SH-SY5Y (cell line): ENCODE measurements around the gene NEK7.

Experiments
- GATA2 ChIP-seq: IDR thresholded peaks from 2 replicates; pipeline ENCODE4 v1.6.1; 2011; ENCODE audit warnings: mild to moderate bottlenecking, low read depth, low read length
- GATA3 ChIP-seq: IDR thresholded peaks from 2 replicates; pipeline ENCODE4 v1.6.1; 2011; ENCODE audit warnings: low read depth, mild to moderate bottlenecking, low read length, moderate library complexity

The NEK7 gene

DNA sequence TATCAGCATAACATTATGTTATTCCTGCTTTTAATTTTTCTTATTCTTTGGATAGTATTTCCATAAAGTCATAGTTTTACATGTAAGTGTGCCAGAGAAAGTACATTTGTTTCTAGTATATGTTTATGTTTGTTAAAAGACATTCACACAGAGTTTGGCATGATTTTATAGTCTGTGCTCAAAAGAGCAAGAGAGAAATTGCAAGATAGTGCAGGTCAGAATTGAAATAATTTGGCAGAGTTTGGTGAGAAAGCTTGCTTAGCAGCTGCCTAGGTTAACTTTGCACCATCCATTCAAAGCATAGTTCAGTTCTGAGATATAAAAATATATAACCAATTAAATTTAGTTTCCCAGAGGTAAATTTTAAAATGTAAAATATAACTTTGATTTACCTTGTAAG, 17.0 kb downstream of the NEK7 start:
- TF ChIP-seq GATA2 (no peak), GATA3 (no peak)

DNA sequence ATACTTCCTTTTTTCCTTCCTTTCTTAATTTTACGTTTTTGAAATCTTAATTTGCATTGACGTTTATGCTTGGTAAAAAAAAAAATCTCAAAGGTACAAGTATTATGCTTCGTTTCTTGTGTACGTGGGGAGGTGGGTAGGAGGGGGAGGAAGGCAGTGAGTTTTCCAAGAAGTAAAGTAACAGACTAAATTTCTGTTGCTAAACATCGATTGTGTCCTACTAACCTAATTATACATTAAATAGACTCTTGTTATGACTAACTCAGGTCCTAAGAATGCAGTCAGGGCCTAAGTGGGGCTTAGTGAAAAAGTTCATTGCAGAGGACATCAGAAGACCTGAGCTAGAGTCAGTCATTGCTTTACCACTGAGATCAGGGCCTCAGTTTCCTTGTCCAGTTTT, 17.5 kb downstream of the NEK7 start:
- TF ChIP-seq GATA3 (no peak), GATA2 (no peak)

DNA sequence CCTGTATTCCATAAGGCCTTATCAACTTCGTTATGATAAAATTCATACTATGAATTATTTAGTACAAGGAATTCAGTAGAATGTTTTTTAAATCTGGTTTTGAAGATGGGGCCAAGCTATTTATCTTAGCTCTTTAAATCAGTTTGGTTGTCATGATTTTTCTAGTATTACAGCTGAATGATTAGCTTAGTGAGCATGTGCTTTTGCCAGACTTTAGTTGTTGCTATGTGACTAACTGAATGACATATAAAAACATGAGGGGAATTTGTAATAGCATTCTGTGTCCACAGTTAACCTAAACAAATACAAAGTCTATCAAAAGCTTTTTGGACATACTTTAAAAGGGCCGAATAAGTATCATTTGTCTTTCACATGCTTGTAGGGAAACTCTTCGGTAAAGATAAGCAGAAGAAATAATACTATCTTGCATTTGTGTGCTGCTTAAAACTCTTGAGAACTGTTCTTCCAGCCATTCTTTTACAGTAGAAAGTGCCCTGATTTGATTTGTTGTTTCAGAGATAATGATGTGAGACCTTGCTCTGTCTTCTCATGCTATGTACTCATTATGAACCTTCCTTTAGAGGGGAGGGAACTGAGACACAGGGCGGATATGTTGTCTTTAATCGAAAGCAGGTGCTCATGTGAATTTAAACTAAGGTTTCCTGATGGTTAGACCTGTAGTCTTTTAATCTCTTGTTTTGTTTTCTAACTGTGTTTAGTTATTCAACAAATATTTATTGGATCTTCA, 18.8 kb downstream of the NEK7 start:
- no peak for TF ChIP-seq GATA3
- no peak for TF ChIP-seq GATA2

GRCh38 chr1:198176179-198176578, 19.4 kb downstream of the NEK7 start:
- no peak for TF ChIP-seq GATA2
- TF ChIP-seq GATA3: no peak

GRCh38 chr1:198177546-198177945, 20.7 kb downstream of the NEK7 start:
- TF ChIP-seq GATA3 (no peak), GATA2 (no peak)

DNA sequence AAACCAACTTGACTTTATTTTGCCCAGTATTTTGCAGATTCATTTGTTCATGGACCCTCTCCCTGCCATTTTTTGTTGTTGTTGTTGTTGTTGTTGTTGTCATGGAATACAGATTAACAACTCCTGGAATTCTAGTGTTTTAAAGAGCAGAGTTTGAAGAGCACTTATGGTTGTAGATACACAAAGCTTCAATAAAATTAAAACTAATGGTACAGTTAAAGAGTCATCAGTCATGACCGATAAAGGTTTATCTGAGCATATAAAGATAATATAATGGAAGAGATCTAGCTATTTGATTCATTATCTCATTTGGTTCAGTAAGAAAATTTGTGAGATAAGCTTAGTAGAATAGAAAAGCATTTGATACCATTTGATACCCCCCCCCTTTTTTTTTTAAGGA, 21.8 kb downstream of the NEK7 start:
- TF ChIP-seq GATA2: no peak
- no peak for TF ChIP-seq GATA3

DNA sequence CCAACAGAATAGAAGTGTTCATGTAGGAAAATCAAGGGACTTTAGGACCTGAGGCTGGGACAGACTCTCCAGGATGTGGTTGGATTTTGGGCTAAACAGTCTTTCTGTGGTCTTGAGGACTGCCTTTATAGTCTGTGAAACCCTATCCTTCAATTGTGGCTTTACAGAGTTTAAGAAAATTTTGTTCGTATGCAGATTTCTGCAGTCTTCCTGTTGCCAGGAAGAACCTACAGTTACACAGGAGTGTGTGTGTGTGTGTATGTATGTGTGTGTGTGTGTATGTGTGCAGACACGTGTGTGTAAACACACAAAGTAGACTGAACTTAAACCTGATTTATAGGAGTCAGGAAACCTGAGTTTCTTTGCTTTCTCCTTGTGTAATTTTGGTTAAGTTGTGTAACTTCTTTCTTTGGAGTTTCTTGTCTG, 22.8 kb downstream of the NEK7 start:
- no peak for TF ChIP-seq GATA2
- TF ChIP-seq GATA3: no peak

- no peak for TF ChIP-seq GATA3
- no peak for TF ChIP-seq GATA2
Observed at GRCh38 chr1:198183605-198184004, 26.8 kb downstream of the NEK7 start.

DNA sequence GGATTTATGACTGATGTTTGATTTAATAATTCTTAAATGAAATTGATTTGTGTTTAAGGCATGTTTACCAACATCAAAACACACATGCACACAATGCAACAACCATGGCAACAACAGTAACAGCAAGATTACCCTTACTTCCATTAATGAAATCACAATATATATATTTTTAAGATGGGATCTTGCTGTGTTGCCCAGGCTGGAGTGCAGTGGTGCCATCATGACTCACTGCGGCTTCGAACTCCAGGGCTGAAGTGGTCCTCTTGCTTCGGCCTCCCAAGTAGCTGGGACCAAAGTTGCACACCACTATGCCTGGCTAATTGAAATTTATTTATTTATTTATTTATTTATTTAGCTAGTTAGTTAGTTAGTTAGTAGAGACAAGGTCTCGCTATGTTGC, 27.7 kb downstream of the NEK7 start:
- no peak for TF ChIP-seq GATA3
- no peak for TF ChIP-seq GATA2

DNA sequence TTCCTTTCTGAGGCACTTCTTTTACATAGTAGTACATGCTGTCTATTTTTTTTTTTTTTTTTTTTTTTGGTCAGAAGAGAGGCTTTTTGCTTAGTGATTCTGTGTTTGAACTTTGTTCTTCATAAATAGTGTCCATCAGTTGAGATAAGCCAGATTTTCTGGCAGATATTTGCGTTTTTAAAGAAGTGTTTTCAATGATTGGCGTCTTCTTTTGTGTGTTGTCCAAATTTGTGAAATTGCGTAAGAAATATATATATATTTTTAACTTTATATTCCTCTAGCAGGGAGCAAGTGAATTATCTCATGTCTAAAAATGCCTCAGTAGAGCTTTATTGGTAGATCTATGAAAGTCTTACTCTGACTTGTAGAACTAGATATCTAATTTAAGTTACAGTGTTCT, 28.3 kb downstream of the NEK7 start:
- TF ChIP-seq GATA2 (no peak), GATA3 (no peak)

DNA sequence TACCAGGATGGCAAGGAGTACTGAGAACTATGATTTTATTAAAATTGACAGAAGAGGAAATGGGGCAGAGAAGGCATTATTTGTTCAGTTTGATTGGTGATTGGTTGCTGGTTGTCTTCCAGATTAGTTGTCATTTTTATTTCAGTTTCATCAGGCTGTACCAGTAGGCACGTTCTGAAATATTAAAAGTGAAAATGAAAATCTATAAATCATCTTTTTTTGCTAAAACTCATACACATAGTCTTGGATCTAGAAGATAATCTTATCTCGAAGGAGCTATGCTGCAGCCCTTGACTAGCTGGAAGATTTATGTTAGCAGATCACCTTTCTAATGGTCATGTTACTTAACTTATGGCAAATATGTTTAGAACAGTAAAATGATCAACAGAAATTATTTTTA, 29.0 kb downstream of the NEK7 start:
- TF ChIP-seq GATA3: no peak
- no peak for TF ChIP-seq GATA2

DNA sequence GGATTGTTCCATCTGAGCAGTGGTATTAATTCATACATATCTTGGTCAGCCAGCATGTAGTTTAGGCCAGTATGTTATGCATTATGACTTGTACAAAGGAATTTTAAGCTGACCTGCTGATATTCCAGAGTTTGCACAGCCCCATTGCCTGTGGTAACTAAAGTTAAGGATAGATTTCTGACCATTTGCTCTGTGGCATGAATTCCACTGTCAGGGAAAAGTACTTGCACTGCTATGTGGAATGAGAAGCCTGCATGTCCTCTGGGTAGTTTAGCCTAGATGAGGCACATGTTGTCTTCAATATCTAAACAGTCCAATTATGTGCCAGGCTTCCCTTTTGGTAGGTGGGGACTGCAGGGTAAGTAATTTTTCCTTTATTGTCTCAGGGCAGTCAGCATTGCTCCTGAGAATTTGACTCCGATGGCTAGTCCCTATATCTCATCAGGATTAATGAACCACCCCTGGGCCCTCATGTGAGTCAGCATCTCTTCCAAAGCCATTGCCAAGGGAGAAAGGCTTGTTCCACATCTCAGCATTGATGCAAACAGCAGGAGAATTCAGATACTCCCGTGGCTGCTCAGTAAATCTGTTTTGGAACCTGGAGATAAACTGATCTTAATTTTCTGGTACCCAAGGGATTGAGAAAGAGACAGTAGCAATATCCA, 30.2 kb downstream of the NEK7 start:
- TF ChIP-seq GATA3 (no peak), GATA2 (no peak)

- TF ChIP-seq GATA2: no peak
- no peak for TF ChIP-seq GATA3
Observed at GRCh38 chr1:198187973-198188588, 31.3 kb downstream of the NEK7 start.

- TF ChIP-seq GATA3 (no peak), GATA2 (no peak)
Observed at GRCh38 chr1:198191117-198191516, 34.3 kb downstream of the NEK7 start.

DNA sequence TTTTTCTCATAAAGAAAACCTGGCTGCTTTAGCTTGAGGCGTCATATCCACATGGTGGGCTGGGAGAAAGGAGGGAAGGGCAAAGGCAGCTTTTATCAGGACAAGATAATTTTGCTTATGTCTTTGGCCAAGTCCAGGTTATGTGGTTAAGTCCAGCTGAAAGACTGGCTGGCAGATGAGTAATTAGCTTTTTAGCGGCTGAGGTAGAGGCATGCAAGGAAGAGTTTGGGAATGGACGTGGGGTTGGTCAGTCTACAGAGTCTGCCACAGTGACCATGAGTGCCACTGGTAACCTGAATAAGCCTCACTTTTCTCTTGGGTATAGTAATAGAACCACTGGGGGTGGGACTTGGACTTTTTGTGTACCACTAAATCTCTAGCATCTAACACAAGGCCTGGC, 39.8 kb downstream of the NEK7 start:
- no peak for TF ChIP-seq GATA2
- no peak for TF ChIP-seq GATA3

DNA sequence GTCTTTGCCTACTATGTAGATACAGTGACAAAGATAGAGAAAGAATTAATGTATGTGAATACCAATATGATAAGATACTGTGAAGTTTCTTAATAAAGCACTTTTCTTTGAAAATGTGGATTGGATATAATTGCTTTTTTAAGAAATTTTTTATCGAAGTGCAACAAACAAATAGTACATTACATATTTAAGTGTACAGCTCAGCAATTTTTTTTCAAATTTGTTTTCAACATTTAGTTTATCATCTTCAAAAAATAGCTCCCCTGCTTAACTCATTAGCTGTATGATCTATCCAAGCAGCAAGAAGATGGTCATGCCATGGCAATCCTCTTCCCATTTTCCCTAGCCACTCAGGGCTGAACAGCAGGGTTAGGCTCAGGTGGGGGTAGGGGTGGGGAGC, 40.5 kb downstream of the NEK7 start:
- TF ChIP-seq GATA3: no peak
- no peak for TF ChIP-seq GATA2
